ENCODE data around the gene APOBEC3F.

Gene APOBEC3F

DNA sequence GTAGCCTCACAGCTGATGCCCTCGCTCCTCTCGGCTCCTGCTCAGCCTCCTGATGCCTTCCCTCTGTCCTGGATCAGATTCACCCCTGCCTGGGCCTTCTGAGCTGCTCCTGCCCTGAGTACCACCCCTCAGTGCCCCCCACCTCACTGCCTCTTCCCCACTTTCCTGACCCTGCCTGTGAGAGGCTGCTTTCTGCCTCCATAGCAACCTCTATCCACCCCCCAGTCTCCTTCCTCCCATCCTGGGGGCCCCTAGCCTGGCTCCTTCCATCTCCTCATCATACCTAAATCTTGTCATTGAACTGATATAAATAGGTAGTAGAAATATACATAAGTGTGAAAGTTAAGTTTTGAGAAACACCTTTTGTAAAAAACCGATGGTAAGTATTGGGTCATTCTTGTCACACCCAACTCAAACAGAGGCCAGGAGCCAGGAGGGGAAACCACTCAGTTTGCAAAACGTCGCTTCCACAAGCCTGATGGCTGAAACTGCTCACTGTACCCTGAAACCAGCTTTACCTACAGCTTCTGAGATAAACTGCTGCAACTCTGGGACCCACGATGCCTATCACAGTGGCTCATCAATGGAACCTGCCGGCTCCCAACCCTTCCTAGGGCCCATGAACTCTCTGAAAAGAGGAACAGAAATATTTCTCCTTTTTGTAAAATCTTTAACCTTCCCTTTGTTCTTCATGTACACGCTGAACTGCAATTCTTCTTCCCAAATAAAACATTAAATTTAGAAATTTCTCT lies 51.6 kb downstream of the APOBEC3F start:
- no peak for DNase-seq (ENCODE audit: low read depth, low spot score)

DNA sequence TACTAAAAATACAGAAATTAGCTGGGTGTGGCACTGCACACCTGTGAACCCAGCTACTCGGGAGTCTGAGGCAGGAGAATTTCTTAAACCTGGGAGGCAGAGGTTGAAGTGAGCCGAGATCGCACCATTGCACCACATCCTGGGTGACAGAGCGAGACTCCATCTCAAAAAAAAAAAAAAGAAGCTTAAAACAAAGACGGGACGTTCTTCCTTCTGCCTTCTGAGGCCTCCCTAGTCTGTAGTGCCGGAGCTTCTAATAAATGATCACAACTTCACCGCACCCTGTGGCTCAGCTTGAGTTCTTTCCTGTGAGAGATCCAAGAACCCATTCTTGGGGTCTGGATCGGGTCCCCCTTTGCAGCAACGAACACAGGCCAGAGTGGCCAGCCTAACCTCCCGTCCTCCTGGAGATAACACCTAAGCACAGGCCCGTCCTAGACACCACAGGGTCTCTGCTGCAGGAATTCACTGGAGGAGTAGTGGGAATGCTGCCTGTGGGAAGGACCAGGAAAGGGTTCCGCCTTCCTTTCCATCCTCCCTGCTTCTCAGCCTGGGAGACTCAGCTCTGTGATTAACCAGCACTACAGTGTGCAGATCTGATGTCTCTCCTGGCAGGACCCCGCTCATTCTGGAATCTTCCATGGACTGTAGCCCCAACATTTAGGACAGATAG lies 54.2 kb downstream of the APOBEC3F start:
- no peak for DNase-seq (ENCODE audit: low read depth, low spot score)

DNA sequence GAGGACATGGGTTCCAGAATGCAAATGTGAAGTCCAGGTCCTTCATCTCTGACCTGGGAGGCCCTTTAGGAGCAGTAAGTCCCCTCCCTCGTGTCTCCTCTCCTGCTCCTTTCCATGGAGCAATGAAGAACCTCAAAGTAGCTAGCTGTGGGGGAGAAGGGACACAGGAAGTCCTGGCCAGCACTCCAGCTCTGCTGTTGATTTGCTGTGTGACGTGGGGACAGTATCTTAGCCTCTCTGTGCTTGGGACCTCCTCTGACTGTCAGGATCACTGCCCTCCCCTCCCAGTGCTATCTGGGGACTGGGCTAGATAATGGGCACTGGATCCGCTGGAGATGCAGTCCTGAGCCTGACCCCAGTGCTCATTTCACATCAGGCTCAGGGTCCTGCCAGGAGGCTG lies 55.3 kb downstream of the APOBEC3F start:
- DNase-seq (ENCODE audit: low read depth, low spot score) = no peak

DNA sequence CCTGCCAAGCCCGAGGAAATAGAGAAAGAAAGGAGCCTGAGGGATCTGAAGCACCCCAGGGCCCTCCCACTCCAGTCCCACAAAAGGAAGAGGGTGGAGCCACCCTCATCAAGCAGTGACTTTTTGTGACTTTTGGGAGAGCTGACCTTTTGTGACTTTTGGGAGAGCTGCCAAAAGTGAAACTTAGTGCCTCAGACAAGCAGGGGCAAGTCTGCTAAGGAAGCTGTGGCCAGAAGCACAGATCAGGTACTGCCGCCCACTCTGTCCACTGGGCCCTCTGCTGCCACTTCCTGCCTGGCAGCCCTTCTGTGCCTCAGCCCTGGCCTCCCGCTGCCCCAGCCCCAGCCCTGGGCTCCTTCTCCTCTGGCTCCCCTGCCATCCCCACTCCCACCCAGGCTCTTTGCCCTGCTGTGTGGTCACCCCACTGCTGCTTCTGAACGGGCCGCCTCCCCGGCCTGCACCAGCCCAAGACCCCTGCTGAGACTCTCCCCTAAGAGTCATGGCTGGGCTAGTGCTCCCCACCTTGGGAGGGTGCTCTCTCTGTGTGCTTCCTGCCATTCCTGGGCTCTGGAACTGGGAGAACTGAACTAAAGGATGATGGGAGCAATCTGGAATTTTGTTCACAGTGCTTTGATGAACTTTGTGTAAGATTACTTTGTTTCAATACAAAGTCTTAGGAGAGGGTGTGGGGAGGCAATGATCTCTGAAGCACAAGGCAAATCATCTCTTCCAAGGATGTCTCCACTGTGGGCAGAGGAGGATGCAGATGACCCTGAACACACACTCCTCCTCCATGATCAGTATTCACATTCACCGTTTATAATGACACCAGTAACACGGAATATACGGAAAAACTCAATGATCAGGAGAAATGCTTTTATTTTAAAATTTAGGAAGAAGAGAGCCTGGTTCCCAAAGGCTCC lies 56.7 kb downstream of the APOBEC3F start, which contains the start of gene APOBEC3H:
Gene APOBEC3H (plus strand): TSS at position 147 of the 923 bp plus-strand sequence. CDS start 3,035 bp downstream, outside the sequence.
- no peak for DNase-seq (ENCODE audit: low read depth, low spot score)

DNA sequence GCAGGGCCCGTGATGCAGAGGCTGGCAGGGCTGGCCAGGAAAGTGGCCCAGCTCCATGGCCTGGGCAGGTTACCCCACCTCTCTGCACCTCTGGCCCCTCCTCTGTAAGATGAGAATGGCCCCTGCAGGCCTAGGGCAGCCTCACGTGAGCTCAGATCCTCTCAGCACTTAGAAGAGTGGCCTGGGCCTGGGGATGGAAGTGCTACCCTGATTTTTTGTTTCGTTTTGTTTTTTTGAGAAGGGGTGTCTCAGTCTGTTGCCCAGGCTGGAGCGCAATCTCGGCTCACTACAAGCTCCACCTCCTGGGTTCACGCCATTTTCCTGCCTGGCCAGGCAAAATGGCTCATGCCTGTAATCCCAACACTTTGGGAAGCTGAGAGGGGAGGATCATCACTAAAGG lies 57.4 kb downstream of the APOBEC3F start:
- no peak for DNase-seq (ENCODE audit: low read depth, low spot score)

DNA sequence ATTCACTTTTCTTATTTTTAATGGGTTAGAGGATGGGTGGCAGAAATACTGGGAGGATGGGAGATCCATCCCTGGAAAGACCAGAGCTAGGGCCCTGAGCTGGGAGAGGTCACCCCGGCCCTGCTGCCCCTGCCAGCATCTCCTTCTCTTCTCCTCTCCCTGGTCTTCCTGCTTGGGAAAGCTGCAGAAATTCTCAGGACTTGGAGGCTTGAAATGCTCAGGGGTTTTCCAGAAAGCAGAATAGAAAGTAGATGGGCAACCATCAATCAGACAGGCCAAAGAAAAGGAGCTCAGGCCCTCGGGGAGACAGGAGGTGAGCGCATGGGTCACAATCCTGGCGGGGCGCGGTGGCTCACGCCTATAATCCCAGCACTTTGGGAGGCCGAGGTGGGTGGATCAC lies 57.9 kb downstream of the APOBEC3F start:
- no peak for DNase-seq (ENCODE audit: low read depth, low spot score)

DNA sequence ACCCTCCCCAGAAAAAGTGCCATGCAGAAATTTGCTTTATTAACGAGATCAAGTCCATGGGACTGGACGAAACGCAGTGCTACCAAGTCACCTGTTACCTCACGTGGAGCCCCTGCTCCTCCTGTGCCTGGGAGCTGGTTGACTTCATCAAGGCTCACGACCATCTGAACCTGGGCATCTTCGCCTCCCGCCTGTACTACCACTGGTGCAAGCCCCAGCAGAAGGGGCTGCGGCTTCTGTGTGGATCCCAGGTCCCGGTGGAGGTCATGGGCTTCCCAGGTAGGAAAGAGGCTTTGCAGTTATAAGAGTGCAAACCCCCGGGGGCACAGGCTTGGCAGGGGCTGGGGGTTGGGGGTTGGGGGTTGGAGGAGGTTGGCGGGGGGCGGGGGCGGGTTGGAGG lies 60.6 kb downstream of the APOBEC3F start:
- DNase-seq (ENCODE audit: low read depth, low spot score) = no peak

DNA sequence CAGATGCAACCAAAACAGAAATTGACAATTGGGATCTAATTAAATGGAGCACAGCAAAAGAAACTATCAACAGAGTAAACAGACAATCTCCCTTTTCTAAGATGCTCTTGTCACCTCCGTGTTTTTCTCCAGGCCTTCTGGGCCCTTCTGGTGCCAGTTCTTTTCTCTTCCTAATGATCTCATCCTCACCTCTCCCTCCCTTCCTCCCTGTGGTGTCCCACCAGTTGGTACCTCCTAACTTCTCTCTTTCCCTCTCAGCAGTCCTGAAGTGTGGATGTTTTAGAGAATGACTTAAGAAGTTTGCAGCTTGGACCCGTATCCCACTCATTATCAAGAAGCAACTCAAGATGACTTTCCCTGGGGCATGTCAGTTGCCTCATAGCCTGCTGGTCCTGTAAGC lies 62.8 kb downstream of the APOBEC3F start:
- DNase-seq (ENCODE audit: low read depth, low spot score) = no peak
